Keratinocyte (primary cell): ENCODE data around the gene OR8B2. TPM values are rescaled to one million over a fixed set of nuclear protein-coding genes. Genes with fewer than 3 reads are reported as not detected.

ENCODE experiments used
- DNase-seq: peaks from one replicate; pipeline ENCODE4 v3.0.0-alpha.2; 2011; ENCODE audit warnings: low read depth, missing footprints, low spot score
- FAIRE-seq: peaks from 2 replicates; lab custom pipeline; 2011; peaks lifted over from hg19 to GRCh38; lab: Jason Lieb, UNC
- H2AFZ ChIP-seq: 2 replicates; pipeline ENCODE4 v1.6.0; 2012; ENCODE audit warnings: low read length, control low read depth, inconsistent platforms; ENCODE audit not compliant: control insufficient read depth
- H3K27ac ChIP-seq: 2 replicates; pipeline ENCODE4 v1.5.1; 2011; ENCODE audit warnings: low read length; ENCODE audit not compliant: control insufficient read depth, insufficient read depth
- H3K27me3 ChIP-seq: 3 replicates; pipeline ENCODE4 v1.6.0; 2011; ENCODE audit warnings: low read length; ENCODE audit not compliant: control insufficient read depth, insufficient read depth; ENCODE audit errors: extremely low read depth
- H3K36me3 ChIP-seq, 2 experiments: 2 replicates in 1 of 2; 3 replicates in 1 of 2; pipeline ENCODE4 v1.5.1; 2011; ENCODE audit warnings: low read length in 2 of 2, mild to moderate bottlenecking in 1 of 2; ENCODE audit not compliant: control insufficient read depth in 2 of 2, insufficient read depth in 2 of 2; ENCODE audit errors: extremely low read depth in 1 of 2
- H3K4me1 ChIP-seq: 3 replicates; pipeline ENCODE4 v1.5.1; 2011; ENCODE audit warnings: low read length; ENCODE audit not compliant: control insufficient read depth, insufficient read depth; ENCODE audit errors: extremely low read depth
- H3K4me2 ChIP-seq: 3 replicates; pipeline ENCODE4 v1.6.0; 2011; ENCODE audit warnings: low read depth, low read length; ENCODE audit not compliant: control insufficient read depth, insufficient read depth; ENCODE audit errors: extremely low read depth
- H3K4me3 ChIP-seq, 3 experiments: fragments of 200-600 bp in 1 of 3; sonication (generic) in 1 of 3; 2 replicates in 2 of 3; 3 replicates in 1 of 3; pipeline ENCODE4 v1.5.1; 2011 to 2016; ENCODE audit warnings: low read length in 3 of 3, mild to moderate bottlenecking in 3 of 3, control low read depth in 2 of 3, inconsistent platforms in 1 of 3, low read depth in 1 of 3, mixed read lengths in 1 of 3, mixed run types in 1 of 3, moderate library complexity in 1 of 3; ENCODE audit not compliant: control insufficient read depth in 2 of 3, insufficient read depth in 2 of 3; ENCODE audit errors: extremely low read depth in 1 of 3
- H3K79me2 ChIP-seq: 2 replicates; pipeline ENCODE4 v1.6.0; 2012; ENCODE audit warnings: low read length; ENCODE audit not compliant: control insufficient read depth, insufficient read depth
- H3K9ac ChIP-seq: 3 replicates; pipeline ENCODE4 v1.6.0; 2011; ENCODE audit warnings: low read length; ENCODE audit not compliant: control insufficient read depth, insufficient read depth; ENCODE audit errors: extremely low read depth
- H3K9me1 ChIP-seq: 3 replicates; pipeline ENCODE4 v1.6.0; 2011; ENCODE audit warnings: low read length; ENCODE audit not compliant: control insufficient read depth, insufficient read depth; ENCODE audit errors: extremely low read depth
- H3K9me3 ChIP-seq: 2 replicates; pipeline ENCODE4 v1.5.1; 2012; ENCODE audit warnings: low read depth, low read length; ENCODE audit not compliant: control insufficient read depth
- H4K20me1 ChIP-seq: 3 replicates; pipeline ENCODE4 v1.6.0; 2011; ENCODE audit warnings: low read length; ENCODE audit not compliant: control insufficient read depth, insufficient read depth; ENCODE audit errors: extremely low read depth
- CTCF ChIP-seq, 3 experiments: IDR thresholded peaks in 1 of 3; conservative IDR thresholded peaks in 1 of 3; optimal IDR thresholded peaks in 1 of 3; 2 replicates in 2 of 3; 3 replicates in 1 of 3; pipeline versions ENCODE3 to v1.5.1; 2011; ENCODE audit warnings: low read length in 3 of 3, mild to moderate bottlenecking in 3 of 3, moderate library complexity in 2 of 3, control low read depth in 1 of 3, inconsistent platforms in 1 of 3; ENCODE audit not compliant: insufficient read depth in 2 of 3; ENCODE audit errors: extremely low read depth in 1 of 3
- EZH2 ChIP-seq: IDR thresholded peaks from one replicate; pipeline ENCODE4 v1.6.1; 2012; ENCODE audit warnings: inconsistent platforms, mild to moderate bottlenecking, low read length, moderate library complexity
- dilution Hi-C: fragments of 300-500 bp; cut with MboI; formaldehyde crosslinking; loops from one replicate; pipeline ENCODE4 v1.7.0; 2020; ENCODE audit warnings: low sequenced_read_pairs; ENCODE audit not compliant: extremely low pct_ligation_motif_present
- polyA plus RNA-seq, 5 experiments: library from polyadenylated mRNA; depleted of rRNA in 3 of 5; stranded (reverse) in 3 of 5; stranded (forward) in 1 of 5; unstranded in 1 of 5; fragments of >200 nt; gene quantifications; 1 replicate in 1 of 5; 2 replicates in 3 of 5; 3 replicates in 1 of 5; pipeline versions ENCODE4 v1.2.1 to v1.2.3, GENCODE V29; 2011 to 2012; ENCODE audit warnings: missing spikeins in 2 of 5, low read depth in 1 of 5, low replicate concordance in 1 of 5

The OR8B2 gene
- polyA plus RNA-seq, 1 donor (not counting 4 experiments of a cell fraction or from before 2014, with no cell fraction given) = not detected

- dilution Hi-C loops = no loop called here
These were observed 44.7 kb downstream of the OR8B2 start for GRCh38 chr11:124339396-124340141.

More at GRCh38 chr11:124339396-124340141, 44.7 kb downstream of the OR8B2 start:
- H3K9me1 ChIP-seq = no peaks in the 10 kb centered on the region
- no peak overlapping the region for H3K4me2 ChIP-seq
- no peaks in the 10 kb centered on the region for H3K4me1 ChIP-seq
- H2AFZ ChIP-seq = no peak overlapping the region
- TF ChIP-seq EZH2 = no peak
- TF ChIP-seq CTCF (optimal IDR thresholded peaks at IDR 0.05 in 1 of 3, IDR thresholded peaks at IDR 0.05 in 1 of 3, conservative IDR thresholded peaks at IDR 0.05 in 1 of 3; ENCODE audit: extremely low read depth in 1 of 3, insufficient read depth in 2 of 3, low read length in 3 of 3) = no peak
- H3K9me3 ChIP-seq = no peaks in the 10 kb centered on the region
- H3K4me3 ChIP-seq = no peak overlapping the region
- no peaks in the 10 kb centered on the region for H4K20me1 ChIP-seq
- no peaks in the 10 kb centered on the region for H3K79me2 ChIP-seq
- DNase-seq = no peak
- FAIRE-seq = no peak
- H3K9ac ChIP-seq = no peak overlapping the region
- H3K27ac ChIP-seq = no peak overlapping the region
- no peaks in the 10 kb centered on the region for H3K36me3 ChIP-seq
- no peaks in the 10 kb centered on the region for H3K27me3 ChIP-seq

Other genes starting within 250 kb of the OR8B2 start
- not detected in 3 replicates for gene OR10D3, start 201.2 kb downstream of the OR8B2 start, polyA plus RNA-seq
- not detected in 3 replicates for gene OR8G1, start 143.4 kb downstream of the OR8B2 start, polyA plus RNA-seq
- 0.06 TPM in 1 of 3 replicates, not detected in the others for gene OR8G5, start 128.1 kb downstream of the OR8B2 start, polyA plus RNA-seq
- not detected in 3 replicates for gene OR8D1, start 70.5 kb downstream of the OR8B2 start, polyA plus RNA-seq
- gene OR8D2, start 64.3 kb downstream of the OR8B2 start, polyA plus RNA-seq = not detected in 3 replicates
- gene OR8B3, start 14.5 kb upstream of the OR8B2 start, polyA plus RNA-seq = not detected in 3 replicates
- not detected in 3 replicates for gene OR8B4, start 40.4 kb upstream of the OR8B2 start, polyA plus RNA-seq
- gene OR8B8, start 61.2 kb upstream of the OR8B2 start, polyA plus RNA-seq = not detected in 3 replicates
- not detected in 3 replicates for gene OR8B12, start 159.2 kb upstream of the OR8B2 start, polyA plus RNA-seq
- not detected in 3 replicates for gene OR8A1, start 185.5 kb upstream of the OR8B2 start, polyA plus RNA-seq
- not detected in 3 replicates for gene PANX3, start 226.9 kb upstream of the OR8B2 start, polyA plus RNA-seq
- gene TBRG1, start 238.4 kb upstream of the OR8B2 start, polyA plus RNA-seq = 28.5 to 40.2 TPM (median 32.6 TPM) in 3 replicates